ENCODE data around the gene LCN10.

Gene LCN10

DNA sequence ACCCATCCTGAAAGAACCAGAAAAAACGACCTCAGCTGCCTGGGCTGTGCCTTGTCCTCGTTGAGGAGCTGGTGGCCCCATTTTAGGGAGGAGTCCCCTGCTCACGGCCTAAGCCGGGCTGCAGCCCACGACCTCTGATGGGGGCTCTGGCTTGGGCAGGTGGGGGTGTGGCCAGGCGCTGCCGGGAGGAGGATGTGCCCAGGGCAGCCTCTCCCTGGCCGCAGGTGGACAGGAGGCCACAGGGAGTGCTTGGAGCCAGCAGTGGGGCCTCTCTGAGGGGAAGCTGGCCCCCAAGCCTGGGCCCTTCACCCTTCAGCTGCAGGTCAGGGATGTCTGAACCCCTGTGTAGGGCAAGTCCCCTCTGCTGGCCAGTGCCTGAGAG is 27.9 kb downstream of the LCN10 start:
- TF ChIP-seq PPARA (CRISPR knock-in tag; IDR thresholded peaks at IDR 0.05; ENCODE audit: borderline replicate concordance) (no peak), ZFP3 (CRISPR knock-in tag; IDR thresholded peaks at IDR 0.05) (no peak), TOX (CRISPR knock-in tag; IDR thresholded peaks at IDR 0.05; ENCODE audit: borderline replicate concordance) (no peak), CSDC2 (CRISPR knock-in tag; IDR thresholded peaks at IDR 0.05) (no peak), BACH2 (CRISPR knock-in tag; IDR thresholded peaks at IDR 0.05; ENCODE audit: borderline replicate concordance) (no peak)
- TF ChIP-seq, protein P1, sequence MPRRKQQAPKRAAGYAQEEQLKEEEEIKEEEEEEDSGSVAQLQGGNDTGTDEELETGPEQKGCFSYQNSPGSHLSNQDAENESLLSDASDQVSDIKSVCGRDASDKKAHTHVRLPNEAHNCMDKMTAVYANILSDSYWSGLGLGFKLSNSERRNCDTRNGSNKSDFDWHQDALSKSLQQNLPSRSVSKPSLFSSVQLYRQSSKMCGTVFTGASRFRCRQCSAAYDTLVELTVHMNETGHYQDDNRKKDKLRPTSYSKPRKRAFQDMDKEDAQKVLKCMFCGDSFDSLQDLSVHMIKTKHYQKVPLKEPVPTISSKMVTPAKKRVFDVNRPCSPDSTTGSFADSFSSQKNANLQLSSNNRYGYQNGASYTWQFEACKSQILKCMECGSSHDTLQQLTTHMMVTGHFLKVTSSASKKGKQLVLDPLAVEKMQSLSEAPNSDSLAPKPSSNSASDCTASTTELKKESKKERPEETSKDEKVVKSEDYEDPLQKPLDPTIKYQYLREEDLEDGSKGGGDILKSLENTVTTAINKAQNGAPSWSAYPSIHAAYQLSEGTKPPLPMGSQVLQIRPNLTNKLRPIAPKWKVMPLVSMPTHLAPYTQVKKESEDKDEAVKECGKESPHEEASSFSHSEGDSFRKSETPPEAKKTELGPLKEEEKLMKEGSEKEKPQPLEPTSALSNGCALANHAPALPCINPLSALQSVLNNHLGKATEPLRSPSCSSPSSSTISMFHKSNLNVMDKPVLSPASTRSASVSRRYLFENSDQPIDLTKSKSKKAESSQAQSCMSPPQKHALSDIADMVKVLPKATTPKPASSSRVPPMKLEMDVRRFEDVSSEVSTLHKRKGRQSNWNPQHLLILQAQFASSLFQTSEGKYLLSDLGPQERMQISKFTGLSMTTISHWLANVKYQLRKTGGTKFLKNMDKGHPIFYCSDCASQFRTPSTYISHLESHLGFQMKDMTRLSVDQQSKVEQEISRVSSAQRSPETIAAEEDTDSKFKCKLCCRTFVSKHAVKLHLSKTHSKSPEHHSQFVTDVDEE (CRISPR knock-in tag; IDR thresholded peaks at IDR 0.05) = no peak
- TF ChIP-seq, protein P2, sequence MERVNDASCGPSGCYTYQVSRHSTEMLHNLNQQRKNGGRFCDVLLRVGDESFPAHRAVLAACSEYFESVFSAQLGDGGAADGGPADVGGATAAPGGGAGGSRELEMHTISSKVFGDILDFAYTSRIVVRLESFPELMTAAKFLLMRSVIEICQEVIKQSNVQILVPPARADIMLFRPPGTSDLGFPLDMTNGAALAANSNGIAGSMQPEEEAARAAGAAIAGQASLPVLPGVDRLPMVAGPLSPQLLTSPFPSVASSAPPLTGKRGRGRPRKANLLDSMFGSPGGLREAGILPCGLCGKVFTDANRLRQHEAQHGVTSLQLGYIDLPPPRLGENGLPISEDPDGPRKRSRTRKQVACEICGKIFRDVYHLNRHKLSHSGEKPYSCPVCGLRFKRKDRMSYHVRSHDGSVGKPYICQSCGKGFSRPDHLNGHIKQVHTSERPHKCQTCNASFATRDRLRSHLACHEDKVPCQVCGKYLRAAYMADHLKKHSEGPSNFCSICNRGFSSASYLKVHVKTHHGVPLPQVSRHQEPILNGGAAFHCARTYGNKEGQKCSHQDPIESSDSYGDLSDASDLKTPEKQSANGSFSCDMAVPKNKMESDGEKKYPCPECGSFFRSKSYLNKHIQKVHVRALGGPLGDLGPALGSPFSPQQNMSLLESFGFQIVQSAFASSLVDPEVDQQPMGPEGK (CRISPR knock-in tag; IDR thresholded peaks at IDR 0.05; ENCODE audit: borderline replicate concordance) = no peak
- ATAC-seq = no peak

DNA sequence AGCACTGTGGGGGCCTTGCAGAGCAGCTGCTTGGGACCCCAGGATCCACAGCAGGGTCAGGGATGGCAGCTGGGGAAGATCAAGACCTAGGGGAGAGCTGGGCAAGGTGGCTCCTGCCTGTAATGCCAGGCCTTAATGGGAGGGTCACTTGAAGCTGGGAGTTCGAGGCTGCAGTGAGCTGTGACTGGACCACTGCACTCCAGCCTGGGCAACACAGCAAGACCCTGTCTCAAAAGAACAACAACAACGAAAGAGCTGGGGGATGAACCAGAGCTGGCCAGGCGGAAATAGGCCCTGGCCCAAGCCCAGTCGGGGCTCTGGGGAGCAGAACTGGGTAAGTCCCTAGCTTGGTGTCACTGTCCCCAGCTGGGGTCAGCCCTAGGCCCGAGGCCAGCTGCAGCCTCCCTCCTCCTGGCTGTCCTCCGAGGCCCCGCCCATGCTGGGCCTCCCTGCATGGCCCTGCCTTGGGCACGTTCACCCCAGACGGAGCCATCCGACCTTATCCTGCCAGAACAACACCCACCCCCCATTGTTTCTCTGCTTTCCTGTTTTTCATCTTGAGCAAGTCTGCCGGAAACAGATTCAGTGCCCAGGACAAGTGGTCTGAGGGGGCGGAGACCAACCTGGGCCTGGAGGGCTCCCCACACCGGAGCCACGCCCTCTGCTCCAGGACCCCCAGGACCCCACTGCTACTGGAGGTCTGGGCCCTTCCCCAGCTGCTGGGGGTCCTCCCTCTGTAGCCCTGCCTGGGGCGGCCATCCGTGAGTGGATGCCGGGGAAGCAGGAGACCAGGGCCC is 28.4 kb downstream of the LCN10 start:
- TF ChIP-seq, protein P2 (CRISPR knock-in tag; IDR thresholded peaks at IDR 0.05; ENCODE audit: borderline replicate concordance) = no peak
- TF ChIP-seq, protein P3, sequence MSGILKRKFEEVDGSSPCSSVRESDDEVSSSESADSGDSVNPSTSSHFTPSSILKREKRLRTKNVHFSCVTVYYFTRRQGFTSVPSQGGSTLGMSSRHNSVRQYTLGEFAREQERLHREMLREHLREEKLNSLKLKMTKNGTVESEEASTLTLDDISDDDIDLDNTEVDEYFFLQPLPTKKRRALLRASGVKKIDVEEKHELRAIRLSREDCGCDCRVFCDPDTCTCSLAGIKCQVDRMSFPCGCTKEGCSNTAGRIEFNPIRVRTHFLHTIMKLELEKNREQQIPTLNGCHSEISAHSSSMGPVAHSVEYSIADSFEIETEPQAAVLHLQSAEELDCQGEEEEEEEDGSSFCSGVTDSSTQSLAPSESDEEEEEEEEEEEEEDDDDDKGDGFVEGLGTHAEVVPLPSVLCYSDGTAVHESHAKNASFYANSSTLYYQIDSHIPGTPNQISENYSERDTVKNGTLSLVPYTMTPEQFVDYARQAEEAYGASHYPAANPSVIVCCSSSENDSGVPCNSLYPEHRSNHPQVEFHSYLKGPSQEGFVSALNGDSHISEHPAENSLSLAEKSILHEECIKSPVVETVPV (CRISPR knock-in tag; IDR thresholded peaks at IDR 0.05) = no peak
- no peak for TF ChIP-seq BACH2 (CRISPR knock-in tag; IDR thresholded peaks at IDR 0.05; ENCODE audit: borderline replicate concordance)
- TF ChIP-seq, protein P1 (CRISPR knock-in tag; IDR thresholded peaks at IDR 0.05) = no peak
- TF ChIP-seq TCF4 (CRISPR knock-in tag; IDR thresholded peaks at IDR 0.05; ENCODE audit: borderline replicate concordance) = no peak
- TF ChIP-seq CSDC2 (CRISPR knock-in tag; IDR thresholded peaks at IDR 0.05) = no peak
- TF ChIP-seq, protein P4, sequence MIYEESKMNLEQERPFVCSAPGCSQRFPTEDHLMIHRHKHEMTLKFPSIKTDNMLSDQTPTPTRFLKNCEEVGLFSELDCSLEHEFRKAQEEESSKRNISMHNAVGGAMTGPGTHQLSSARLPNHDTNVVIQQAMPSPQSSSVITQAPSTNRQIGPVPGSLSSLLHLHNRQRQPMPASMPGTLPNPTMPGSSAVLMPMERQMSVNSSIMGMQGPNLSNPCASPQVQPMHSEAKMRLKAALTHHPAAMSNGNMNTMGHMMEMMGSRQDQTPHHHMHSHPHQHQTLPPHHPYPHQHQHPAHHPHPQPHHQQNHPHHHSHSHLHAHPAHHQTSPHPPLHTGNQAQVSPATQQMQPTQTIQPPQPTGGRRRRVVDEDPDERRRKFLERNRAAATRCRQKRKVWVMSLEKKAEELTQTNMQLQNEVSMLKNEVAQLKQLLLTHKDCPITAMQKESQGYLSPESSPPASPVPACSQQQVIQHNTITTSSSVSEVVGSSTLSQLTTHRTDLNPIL (CRISPR knock-in tag; IDR thresholded peaks at IDR 0.05; ENCODE audit: low read depth) = no peak
- no peak for TF ChIP-seq ZC3H10 (CRISPR knock-in tag; IDR thresholded peaks at IDR 0.05)
- TF ChIP-seq ZNF70 (CRISPR knock-in tag; IDR thresholded peaks at IDR 0.05) = no peak
- no peak for TF ChIP-seq PPARA (CRISPR knock-in tag; IDR thresholded peaks at IDR 0.05; ENCODE audit: borderline replicate concordance)
- TF ChIP-seq ISL1 (CRISPR knock-in tag; IDR thresholded peaks at IDR 0.05) = no peak
- TF ChIP-seq RARB (CRISPR knock-in tag; IDR thresholded peaks at IDR 0.05) = no peak
- ATAC-seq = no peak

DNA sequence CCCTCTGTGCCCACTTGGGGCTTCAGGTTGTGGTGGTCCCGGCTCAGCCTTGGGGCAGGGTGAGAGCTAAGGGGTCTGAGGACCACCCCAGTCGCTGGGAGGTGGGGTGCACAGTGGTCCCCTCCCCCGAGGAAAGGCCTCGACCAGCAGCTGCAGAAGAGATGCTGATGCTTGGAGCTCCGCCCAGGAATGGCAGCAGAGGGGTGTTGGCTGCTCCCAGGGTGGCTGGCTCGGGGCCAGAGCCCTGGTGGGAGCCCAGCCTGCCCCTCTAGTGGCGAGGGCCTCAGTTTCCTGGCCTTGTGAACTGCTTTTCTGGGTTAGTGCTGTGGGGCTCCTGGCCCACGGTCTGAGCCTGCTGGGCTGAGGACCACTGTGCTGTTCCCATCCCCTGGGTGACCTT is 29.2 kb downstream of the LCN10 start:
- no peak for ATAC-seq
- TF ChIP-seq ARNTL (CRISPR knock-in tag; IDR thresholded peaks at IDR 0.05; ENCODE audit: borderline replicate concordance, low read depth) (no peak), BACH2 (CRISPR knock-in tag; IDR thresholded peaks at IDR 0.05; ENCODE audit: borderline replicate concordance) (no peak), ZNF565 (CRISPR knock-in tag; conservative IDR thresholded peaks at IDR 0.05; ENCODE audit: low read depth) (no peak), TCF4 (CRISPR knock-in tag; IDR thresholded peaks at IDR 0.05; ENCODE audit: borderline replicate concordance) (no peak), TOX (CRISPR knock-in tag; IDR thresholded peaks at IDR 0.05; ENCODE audit: borderline replicate concordance) (no peak), PPARA (CRISPR knock-in tag; IDR thresholded peaks at IDR 0.05; ENCODE audit: borderline replicate concordance) (no peak), ZNF70 (CRISPR knock-in tag; IDR thresholded peaks at IDR 0.05) (no peak), ZNF8 (CRISPR knock-in tag; IDR thresholded peaks at IDR 0.05) (no peak)
- TF ChIP-seq, protein P1 (CRISPR knock-in tag; IDR thresholded peaks at IDR 0.05) = no peak
